ENCODE measurements around the gene SPATA20.

SPATA20 gene

GRCh38 chr17:50540560-50541401 is 6.2 kb upstream of the SPATA20 start:
- DNase-seq (ENCODE audit: low read depth in 3 of 3) = no peak

- DNase-seq (ENCODE audit: low read depth in 3 of 3) = no peak
Observed at GRCh38 chr17:50541402-50541715, 5.6 kb upstream of the SPATA20 start.

- DNase-seq (ENCODE audit: low read depth in 3 of 3) = peak; percentile 63 to 83 (median 69)
Observed at GRCh38 chr17:50541716-50542688, 5.0 kb upstream of the SPATA20 start.

- no peak for DNase-seq (ENCODE audit: low read depth in 3 of 3)
Observed at GRCh38 chr17:50542795-50543774, 3.9 kb upstream of the SPATA20 start.

- DNase-seq (ENCODE audit: low read depth in 3 of 3) = no peak
Observed at GRCh38 chr17:50544516-50544915, 2.5 kb upstream of the SPATA20 start.

GRCh38 chr17:50545311-50545710 is 1.7 kb upstream of the SPATA20 start:
- DNase-seq (ENCODE audit: low read depth in 3 of 3) = no peak

GRCh38 chr17:50546701-50547034 is 306 bp upstream of the SPATA20 start:
- DNase-seq (ENCODE audit: low read depth in 3 of 3) = no peak

- DNase-seq (ENCODE audit: low read depth in 3 of 3) = no peak
Observed at GRCh38 chr17:50547736-50548083, 736 bp downstream of the SPATA20 start.

GRCh38 chr17:50548831-50549230 is 1.9 kb downstream of the SPATA20 start:
- no peak for DNase-seq (ENCODE audit: low read depth in 3 of 3)

GRCh38 chr17:50549256-50549941 is 2.4 kb downstream of the SPATA20 start:
- no peak for DNase-seq (ENCODE audit: low read depth in 3 of 3)

- DNase-seq (ENCODE audit: low read depth in 3 of 3) = no peak
Observed at GRCh38 chr17:50549969-50550368, 3.0 kb downstream of the SPATA20 start.

GRCh38 chr17:50550661-50551432 is 3.9 kb downstream of the SPATA20 start:
- DNase-seq (ENCODE audit: low read depth in 3 of 3) = no peak

GRCh38 chr17:50551433-50551815 is 4.5 kb downstream of the SPATA20 start:
- DNase-seq (ENCODE audit: low read depth in 3 of 3) = no peak

GRCh38 chr17:50551884-50552283 is 4.9 kb downstream of the SPATA20 start:
- DNase-seq (ENCODE audit: low read depth in 3 of 3) = no peak

- DNase-seq (ENCODE audit: low read depth in 3 of 3) = no peak
Observed at GRCh38 chr17:50554201-50554600, 7.2 kb downstream of the SPATA20 start.

GRCh38 chr17:50556803-50557202 is 9.8 kb downstream of the SPATA20 start:
- DNase-seq (ENCODE audit: low read depth in 3 of 3) = no peak

- DNase-seq (ENCODE audit: low read depth in 3 of 3) = no peak
Observed at GRCh38 chr17:50557630-50558029, 10.7 kb downstream of the SPATA20 start.

GRCh38 chr17:50558091-50558490 is 11.1 kb downstream of the SPATA20 start:
- DNase-seq (ENCODE audit: low read depth in 3 of 3) = no peak

GRCh38 chr17:50558581-50558940 is 11.6 kb downstream of the SPATA20 start:
- DNase-seq (ENCODE audit: low read depth in 3 of 3) = no peak

GRCh38 chr17:50558941-50559614 is 12.1 kb downstream of the SPATA20 start:
- DNase-seq (ENCODE audit: low read depth in 3 of 3) = no peak

Data from stimulated activated CD4-positive, alpha-beta T cell treated with anti-CD3 and anti-CD28 coated beads, TNF-alpha, amount 100 ng/mL, for 24 hours (primary cell).